Superior temporal gyrus (tissue), 1 donor: ENCODE results near the gene COX17.
A peak's percentile ranks its signal among the peaks of the same experiment; 100 is the strongest.
"Not testable (repeated sequence)": the region's sequence is repeated elsewhere in the genome, so short reads cannot be mapped to it uniquely, and the experiment has no call there.

ENCODE experiments used
- DNase-seq: peaks from one replicate; pipeline ENCODE4 v3.0.0-alpha.2; 2016; ENCODE audit errors: extremely low spot score

COX17 gene, protein sequence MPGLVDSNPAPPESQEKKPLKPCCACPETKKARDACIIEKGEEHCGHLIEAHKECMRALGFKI

DNA sequence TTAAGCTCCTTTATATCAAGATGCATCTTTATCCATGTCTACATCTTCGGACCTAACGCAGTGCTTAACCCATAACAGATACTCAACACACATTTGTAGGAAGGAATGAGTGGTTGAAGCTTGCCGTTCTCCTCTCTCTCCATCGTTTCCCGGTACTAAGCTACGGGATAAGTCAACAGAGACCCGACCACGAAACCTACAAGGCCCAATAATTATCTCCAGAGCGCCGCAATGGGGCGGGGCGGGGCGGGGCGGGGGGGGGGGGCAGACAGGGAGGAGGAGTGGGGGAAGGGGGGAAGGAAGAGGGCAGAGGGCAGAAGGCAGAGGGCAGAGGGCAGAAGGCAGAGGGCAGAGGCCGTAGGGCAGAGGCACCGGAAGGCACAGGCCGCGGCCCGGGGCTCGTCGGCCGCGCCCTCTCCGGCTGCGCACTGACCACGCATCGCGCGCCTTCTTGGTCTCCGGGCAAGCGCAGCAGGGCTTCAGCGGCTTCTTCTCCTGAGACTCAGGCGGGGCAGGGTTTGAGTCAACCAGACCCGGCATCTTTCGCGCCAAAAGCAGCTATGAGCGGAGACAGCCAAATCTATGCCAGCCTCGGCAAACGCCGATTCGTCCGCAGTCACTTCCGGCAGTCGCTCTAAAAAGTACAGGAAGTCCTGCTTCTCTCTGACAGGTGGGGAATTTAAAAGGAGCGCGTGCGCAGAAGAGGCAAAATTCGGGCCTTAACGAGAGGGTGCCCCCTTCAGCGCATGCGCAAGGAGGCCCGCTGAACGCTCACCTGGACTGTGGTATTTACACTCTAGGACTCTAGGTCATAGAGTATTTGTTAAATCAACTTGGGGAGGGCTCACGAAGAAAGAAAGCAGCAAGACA lies at the start of gene COX17:
COX17 (minus strand) TSS at position 636 of the 870 bp plus-strand sequence; CDS start at position 540, 96 bp downstream.
- DNase-seq: peak; percentile 97

DNA sequence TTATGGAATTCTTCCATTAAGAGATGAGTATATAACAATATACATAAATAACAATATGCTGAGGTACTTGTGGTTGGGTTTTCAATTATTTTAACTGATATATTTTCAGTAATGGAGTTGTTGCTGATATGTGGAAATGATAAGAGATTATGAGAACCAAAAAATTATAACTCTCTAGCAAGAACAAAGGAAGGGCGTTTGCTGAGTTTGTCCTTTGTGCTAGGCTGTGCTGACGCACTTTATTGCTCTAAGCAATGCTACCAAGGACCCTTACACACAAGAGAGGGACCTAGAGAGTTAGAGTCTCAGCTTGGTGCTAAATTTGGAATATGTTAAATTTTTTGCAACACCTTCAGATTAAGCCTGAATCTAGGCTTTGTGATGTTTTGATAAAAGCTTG lies 49.7 kb upstream of the COX17 start:
- no peak for DNase-seq

DNA sequence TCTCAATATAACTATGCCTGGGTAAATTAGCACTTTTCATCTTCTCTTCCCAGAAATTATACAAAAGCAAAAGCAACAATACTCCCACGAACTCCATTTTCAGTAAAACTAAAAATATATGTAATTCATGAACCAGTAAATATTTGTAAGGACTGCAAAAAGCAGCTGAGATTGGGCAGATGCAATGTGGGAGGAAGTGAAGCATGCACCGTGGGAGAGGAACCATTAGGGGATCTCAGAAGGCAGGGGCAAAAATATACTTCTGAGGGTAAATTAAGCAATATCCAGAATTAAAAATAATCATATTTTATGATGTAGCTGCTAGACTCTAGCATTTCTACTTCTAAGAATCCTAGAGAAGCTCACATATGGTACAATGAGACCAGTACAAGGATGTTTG lies 45.8 kb upstream of the COX17 start:
- peak; percentile 37 for DNase-seq

DNA sequence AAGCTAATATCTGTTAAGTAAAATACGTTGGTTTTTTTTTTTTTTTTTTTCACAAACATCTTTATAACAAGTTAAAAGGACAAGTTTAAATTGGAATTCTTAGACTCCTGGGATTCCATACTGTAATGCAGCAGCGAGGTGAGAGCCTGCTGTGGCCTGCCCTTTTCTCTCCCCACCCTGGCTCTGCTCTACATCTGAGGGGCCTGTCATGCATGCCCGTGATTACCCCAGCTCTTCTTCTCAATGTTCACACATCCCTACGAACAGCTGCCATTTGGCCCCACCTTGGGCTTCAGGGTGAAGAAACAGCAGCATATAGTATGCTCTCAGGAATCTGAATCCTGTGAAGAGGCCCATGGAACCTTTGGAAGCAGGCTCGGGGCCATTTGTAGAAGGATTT lies 40.3 kb upstream of the COX17 start:
- no peak for DNase-seq

DNA sequence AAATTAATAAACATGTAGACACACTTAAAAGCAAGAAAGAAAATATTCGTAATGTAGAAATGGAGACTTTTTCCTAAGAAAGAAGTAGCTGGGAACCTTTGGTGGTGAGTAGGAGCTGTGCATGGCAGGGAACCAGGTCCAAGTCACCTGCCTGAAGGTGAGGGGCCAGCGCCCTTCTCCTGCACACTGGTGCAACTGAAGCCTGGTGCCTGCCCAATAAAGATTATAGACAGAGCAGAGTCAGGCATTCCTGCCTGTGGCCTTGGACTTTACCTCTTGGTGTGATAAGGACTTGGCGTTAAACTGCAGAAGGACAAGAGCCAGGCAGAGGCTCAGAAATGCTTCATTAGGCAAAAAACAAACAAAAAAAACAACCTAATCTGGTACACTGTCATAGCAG lies 39.8 kb upstream of the COX17 start:
- no peak for DNase-seq

DNA sequence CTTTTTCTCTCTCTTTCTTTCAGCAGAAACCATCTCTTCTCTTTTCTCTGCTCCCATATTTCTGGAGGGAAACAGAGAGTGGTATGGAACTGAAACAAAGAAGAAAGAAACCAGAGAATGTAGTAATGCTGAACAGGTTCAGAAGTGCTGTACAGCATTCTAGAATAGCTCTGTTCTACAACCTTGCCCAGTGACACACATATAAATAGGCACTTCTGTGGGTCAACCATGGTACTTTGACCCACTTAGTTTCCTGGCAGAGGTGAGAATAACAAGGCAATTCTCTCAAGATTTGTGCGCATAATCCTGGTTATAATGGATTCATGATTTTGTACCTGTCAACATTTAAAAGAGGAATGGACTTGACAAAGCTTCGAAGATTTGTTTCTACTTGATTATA lies 37.9 kb upstream of the COX17 start:
- DNase-seq: no peak

DNA sequence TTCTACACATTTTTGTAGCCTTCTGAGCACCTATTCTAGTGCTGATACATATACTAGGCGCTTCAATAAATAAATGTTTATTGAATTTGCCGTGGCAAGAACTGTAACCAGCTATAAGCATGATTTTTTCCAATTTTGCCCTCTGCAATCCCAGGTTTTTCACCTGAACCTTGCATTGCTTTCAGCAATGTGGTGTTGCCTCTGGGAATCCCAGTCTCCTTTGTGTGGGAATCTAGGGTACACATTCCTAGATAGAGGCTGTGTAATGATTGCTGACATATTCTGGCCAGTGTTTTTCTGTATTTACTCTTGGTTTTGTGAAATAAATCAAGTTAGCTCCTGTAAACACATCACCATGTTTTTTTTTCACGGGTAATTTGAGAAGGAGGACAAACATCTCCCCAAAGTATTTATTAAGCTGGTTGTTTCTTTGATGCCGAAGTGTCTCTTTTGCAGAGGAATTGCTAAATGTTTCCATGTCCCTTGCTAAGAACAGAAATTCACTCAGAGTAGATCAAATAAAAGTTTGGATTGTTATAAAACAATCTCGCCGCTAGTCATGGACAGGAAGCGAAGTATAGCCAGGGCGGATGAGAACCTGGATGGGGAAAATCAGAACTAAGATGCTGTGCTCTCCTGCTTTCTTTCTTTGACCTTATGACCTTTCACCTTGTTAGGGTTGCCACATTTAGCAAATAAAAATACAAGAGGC lies 26.8 kb upstream of the COX17 start:
- no peak for DNase-seq

DNA sequence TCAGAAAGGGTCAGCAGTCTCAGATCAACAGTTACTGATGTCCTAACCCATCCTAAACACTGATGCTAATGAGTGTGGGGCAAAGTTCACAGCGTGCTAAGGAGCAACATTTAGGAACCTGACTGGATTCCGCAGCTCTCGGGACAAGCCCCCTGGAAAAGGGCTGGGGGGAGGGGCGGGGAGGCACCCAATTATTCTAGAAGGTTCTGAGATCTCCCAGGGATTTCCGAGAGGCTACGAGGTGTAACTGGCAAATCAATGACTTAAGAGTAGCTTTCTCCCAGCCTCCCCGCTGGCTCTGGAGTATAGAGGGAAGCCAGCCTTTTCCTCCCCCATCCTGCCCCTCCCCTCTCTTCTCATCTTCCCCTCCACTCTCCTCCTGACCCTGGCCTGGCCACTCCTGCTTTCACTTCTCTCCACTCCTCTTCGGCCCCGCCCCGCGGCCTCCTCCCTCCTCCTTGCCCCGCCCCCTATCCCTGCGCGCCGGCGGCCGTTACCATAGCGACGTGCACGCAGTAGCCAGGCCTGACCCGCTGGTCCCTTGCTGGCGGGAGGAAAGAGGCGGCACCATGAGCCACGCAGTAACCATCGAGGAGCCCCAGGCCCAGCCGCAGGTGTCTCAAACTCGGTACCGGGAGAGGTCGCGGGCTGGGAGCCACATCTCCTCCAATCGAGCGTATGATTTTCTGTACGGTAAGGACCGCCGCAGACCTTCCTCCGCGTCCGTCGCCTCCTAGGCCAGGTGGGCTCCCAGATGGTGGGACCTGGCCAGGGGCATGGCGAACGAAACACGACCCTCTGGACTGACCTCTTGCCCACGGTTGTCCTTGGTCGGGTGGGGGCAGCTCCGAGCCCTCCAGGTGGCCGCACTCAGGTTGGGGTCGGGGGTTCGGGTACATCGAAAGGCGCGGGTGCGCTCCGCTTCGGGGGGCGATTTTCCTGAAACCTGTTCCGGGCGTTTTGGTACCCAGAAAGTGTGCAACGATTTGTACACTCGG lies 25.6 kb upstream of the COX17 start, which contains the start of gene CFAP91:
CFAP91 (plus strand) TSS at position 493 of the 998 bp plus-strand sequence; CDS start at position 570, 77 bp downstream.
- peak; percentile 85 for DNase-seq

DNA sequence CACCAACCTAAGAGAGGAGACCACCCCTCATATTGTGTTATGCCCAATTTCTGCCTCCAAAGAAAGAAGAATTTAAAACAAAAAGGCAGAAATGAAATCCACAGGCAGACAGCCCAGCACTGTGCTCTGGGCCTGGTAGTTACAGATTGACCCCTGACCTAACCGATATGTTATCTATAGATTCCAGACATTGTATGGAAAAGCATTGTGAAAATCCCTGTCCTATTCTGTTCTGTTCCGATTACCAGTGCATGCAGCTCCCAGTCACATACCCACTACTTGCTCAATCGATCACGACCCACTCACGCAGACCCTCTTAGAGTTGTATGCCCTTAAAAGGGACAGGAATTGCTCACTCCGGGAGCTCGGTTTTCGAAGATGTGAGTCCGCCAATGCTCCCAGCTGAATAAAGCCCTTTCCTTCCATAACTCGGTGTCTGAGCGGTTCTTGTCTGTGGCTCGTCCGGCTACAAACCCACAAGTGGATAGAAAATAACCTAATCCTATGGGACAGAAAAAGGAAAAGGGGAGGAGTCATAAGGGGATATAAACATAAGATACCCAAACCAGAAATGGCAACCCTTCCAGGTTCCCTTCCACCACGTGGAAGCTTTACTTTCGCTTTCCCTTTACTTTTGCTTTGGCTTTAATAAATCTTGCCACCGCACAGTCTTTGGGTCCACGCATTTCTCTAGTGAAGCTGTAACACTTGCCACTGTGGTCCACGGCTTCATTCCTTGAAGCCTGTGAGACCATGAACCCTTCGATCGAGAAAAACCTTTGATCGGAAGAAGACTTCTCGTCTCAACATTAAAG lies 23.9 kb upstream of the COX17 start:
- DNase-seq: no peak

DNA sequence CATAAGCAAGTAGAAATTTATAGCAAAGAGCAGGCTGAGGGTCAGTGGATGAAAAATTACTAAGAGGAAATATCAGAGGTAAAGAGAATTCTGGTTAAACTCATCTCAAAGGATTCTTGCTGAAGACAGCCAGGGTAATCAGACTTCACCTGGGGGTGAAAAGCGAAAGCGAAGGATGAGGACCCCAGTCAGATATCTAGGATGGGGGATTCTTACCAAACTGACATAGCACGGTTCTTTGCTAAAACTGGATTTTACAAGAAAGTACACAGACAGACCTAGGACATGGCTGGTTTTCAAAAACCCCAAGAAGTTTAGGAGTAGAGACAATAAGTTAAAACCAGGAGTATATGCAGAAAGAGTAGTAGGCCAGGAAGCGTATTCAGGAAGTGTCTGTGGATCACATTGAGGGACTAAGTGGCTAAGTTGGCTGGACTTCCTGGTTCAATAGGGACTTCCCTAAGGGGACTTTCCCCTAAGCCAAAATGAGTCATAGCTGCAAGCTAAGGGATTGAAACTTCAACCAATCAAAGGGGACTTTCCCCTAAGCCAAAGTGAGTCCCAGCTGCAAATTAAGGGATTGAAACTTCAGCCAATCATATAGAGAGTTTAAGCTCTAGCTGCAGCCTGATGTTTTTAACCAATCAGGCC lies 23.2 kb upstream of the COX17 start:
- no peak for DNase-seq

DNA sequence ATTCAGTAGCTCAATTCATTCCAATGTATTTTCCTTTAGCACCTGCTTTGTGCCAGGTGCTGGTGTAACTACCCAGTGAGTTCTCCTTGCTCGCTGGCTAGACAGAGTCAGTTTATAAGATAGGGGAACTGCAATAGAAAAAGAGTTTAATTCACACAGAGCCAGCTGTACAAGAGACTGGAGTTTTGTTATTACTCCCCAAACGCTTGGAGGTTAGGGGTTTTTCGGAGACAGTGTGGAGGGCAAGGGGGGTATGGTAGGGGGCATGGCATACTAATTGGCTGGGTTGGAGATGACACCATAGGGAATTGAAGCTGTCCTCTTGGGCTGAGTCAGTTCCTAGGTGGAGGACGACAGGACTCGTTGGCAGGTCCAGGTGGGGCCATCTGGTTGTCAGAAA lies 20.2 kb upstream of the COX17 start:
- DNase-seq: no peak

DNA sequence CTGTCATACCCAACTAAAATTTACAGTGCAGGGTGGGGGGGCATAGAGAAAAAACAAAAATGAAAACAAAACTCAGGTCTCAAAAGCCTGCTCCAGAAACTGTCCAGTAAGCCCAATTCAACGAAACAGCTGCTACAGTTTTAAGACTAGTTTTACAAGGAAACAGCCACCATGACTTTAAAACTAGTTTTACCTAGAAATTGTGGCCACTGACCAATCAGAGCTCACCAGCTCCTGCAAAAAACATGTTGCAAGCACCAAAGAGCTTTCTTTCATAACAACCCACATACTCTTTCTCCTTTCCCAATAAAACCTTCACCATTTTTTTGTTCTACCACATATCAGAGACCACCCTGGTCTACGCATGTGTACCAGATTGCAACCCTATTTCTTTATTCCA lies 18.3 kb upstream of the COX17 start:
- DNase-seq: no peak

DNA sequence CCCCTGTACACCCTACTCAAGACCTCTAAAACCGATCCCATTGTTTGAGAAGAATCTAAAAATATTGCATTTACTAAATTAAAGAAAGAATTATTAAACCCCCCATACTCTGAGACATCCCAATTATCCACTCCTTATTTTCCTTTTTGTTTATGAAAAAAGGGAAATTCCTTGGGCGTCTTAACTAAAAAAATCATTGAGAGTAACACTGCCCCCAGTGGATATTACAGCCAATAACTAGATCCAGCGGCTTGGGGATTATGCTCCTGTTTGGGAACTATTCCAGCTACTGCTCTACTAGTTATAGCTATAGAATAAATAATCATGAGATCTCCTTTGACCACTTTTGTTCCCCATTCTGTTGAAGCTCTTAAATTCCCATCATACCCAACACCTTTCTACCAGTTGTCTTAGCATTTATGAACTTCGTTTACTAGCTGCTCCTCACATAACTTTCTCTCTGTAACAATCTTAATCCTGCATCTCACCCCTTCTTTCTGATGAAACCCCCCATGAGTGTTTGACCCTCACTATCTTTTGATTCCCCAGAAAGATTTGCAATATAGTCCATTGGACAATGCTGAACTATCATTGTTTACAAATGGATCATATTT lies 12.9 kb upstream of the COX17 start:
- no peak for DNase-seq

DNA sequence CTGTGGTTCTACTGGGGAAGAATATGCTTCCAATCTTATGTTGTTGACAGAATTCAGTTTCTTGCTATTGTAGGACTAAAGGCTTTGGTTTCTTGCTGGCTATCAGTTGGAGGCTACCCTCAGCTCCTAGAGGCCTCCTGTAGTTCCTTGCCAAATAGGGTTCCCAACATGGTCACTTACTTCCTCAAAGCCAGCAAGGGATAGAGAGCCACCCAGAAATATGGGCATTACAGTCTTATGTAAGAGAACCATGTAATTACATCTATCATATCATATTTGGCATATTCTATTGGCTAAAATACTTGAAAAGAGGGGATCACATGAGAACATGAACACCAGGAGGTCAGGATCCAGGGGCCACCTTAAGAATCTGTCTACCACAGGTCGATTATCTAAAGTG lies 6.2 kb upstream of the COX17 start:
- no peak for DNase-seq

DNA sequence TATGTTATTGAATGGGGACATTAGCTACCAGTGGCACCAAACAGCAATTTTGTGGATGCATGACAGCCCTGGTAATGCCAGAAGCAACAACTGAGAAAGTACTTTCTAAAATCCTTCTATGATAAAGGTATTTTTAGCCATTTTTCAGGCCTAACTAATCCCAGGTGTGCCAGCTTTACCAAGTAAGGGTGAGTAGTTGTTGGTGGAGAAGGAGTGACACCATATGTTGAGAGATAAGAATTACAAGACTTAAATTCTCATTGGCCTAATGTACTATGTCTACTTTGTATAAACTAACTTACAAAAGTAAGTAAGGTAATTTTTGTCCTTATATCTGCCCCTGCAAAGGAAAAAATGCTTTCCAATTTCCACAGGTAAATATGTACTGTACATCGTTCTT lies 4.1 kb upstream of the COX17 start:
- DNase-seq: no peak

DNA sequence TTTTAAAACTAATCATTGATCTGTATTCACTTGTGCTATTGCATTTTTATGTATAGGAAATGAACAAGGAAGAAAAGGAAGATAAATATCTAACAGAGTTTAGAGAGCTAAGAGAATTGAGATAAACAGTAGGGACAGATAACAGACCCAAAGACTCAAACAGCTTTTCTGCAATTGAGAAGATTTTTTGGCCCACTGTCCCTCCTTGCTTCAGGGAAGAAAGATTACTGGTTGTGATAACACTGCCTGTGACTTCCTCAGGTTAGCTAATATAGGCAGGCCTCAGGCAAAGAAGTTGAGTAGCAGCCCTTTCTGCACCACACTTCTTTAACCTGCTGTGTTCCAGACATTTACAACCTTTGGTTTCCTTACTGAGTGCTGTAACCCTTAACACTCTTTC lies 2.7 kb upstream of the COX17 start:
- DNase-seq: no peak

DNA sequence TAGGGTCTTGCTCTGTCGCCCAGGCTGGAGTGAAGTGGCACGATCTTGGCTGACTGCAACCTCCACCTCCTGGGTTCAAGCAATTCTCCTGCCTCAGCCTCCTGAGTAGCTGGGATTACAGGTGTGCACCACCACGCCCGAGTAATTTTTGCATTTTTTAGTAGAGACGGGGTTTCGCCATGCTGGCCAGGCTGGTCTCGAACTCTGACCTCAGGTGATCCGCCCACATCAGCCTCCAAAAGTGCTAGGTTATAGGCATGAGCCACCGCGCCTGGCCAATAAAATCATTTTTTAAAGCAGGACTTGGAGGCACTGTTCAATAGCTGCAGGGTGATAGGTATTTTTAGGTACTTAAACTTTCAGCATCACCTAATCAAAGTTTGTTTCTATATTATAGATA lies 1.0 kb upstream of the COX17 start:
- DNase-seq: not testable (repeated sequence)

DNA sequence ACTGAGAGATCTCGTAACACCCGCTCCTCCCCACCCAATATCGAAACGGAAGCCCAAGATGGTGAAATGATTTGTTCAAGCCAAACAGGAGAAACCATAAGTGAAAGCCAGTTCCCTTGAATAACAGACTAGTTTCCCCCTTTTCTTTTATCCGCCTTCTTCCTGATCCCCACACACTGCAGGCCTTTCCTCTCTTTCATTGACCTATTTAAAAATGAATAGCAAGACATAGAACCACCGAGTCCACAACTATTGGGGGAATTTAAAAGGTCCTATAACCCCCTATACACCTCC lies 382 bp upstream of the COX17 start:
- no peak for DNase-seq

DNA sequence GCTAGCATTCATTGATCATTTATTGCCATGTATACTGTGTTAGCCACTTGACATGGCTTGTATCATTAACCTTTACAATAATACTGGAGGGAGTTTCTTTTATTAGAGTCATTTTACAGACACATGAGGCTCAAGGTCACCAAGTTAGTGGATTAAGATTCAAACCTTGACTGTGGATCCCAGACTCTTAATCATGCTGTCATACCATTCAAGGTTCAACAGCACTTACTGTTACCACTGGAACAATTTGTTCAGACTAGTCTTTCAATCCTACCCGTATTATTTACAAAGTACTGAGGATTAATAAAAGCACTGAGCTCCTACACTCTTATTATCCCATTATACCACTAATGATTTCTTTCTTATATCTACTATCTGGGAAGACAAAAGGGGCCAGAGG lies 1.2 kb downstream of the COX17 start:
- no peak for DNase-seq
